GM18870 (cell line): ENCODE results near the gene CCR7.

Source experiments
- ATAC-seq: cut with Tn5 transposase; IDR thresholded peaks from one replicate; pipeline ENCODE4 v1.9.1; 2021; ENCODE audit warnings: moderate library complexity; ENCODE audit not compliant: unreplicated experiment

Gene CCR7

GRCh38 chr17:40520991-40521453, 44.2 kb downstream of the CCR7 start:
- no peak for ATAC-seq

- ATAC-seq, result no peak
Observed at GRCh38 chr17:40519089-40519775, 46.0 kb downstream of the CCR7 start.

- ATAC-seq, result no peak
Observed at GRCh38 chr17:40518401-40519088, 46.7 kb downstream of the CCR7 start.

GRCh38 chr17:40517981-40518380, 47.3 kb downstream of the CCR7 start:
- ATAC-seq, result no peak

GRCh38 chr17:40517286-40517662, 48.0 kb downstream of the CCR7 start:
- ATAC-seq, result no peak

- no peak for ATAC-seq
Observed at GRCh38 chr17:40516581-40517285, 48.5 kb downstream of the CCR7 start.

- ATAC-seq, result no peak
Observed at GRCh38 chr17:40515491-40516041, 49.7 kb downstream of the CCR7 start.

GRCh38 chr17:40515011-40515410, 50.3 kb downstream of the CCR7 start:
- ATAC-seq, result no peak

- no peak for ATAC-seq
Observed at GRCh38 chr17:40514013-40514875, 51.0 kb downstream of the CCR7 start.

- ATAC-seq, result no peak
Observed at GRCh38 chr17:40511667-40512220, 53.5 kb downstream of the CCR7 start.

GRCh38 chr17:40511136-40511535, 54.1 kb downstream of the CCR7 start:
- ATAC-seq, result no peak

- no peak for ATAC-seq
Observed at GRCh38 chr17:40510328-40510648, 55.0 kb downstream of the CCR7 start.

GRCh38 chr17:40509626-40510327, 55.5 kb downstream of the CCR7 start:
- no peak for ATAC-seq

GRCh38 chr17:40506786-40507185, 58.5 kb downstream of the CCR7 start:
- no peak for ATAC-seq
